ENCODE measurements around the gene APOM.

Gene APOM

DNA sequence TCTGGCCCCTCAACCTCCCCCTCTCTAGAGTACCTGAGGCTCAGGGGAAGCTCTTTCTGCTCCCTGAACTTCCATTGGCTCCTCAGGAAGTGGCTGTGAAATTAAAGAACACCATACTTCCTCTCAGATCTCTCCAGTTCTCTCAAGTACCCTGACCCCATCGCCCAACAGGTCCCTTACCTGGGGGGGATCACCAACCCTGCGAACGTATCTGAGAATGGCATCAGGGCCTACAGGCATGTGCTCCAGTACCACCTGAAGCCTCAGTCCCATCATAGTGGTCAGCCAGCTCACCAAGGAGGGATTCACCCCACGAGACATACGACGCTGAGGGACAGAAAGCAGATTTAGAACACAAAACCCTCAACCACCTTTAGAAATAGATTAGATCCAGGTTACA is 15.1 kb upstream of the APOM start:
- no peak for DNase-seq (ENCODE audit: extremely low read depth, low read depth)
- TF ChIP-seq, protein P1, sequence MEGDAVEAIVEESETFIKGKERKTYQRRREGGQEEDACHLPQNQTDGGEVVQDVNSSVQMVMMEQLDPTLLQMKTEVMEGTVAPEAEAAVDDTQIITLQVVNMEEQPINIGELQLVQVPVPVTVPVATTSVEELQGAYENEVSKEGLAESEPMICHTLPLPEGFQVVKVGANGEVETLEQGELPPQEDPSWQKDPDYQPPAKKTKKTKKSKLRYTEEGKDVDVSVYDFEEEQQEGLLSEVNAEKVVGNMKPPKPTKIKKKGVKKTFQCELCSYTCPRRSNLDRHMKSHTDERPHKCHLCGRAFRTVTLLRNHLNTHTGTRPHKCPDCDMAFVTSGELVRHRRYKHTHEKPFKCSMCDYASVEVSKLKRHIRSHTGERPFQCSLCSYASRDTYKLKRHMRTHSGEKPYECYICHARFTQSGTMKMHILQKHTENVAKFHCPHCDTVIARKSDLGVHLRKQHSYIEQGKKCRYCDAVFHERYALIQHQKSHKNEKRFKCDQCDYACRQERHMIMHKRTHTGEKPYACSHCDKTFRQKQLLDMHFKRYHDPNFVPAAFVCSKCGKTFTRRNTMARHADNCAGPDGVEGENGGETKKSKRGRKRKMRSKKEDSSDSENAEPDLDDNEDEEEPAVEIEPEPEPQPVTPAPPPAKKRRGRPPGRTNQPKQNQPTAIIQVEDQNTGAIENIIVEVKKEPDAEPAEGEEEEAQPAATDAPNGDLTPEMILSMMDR (IDR thresholded peaks at IDR 0.05; ENCODE audit: low read depth, low read length), result no peak

DNA sequence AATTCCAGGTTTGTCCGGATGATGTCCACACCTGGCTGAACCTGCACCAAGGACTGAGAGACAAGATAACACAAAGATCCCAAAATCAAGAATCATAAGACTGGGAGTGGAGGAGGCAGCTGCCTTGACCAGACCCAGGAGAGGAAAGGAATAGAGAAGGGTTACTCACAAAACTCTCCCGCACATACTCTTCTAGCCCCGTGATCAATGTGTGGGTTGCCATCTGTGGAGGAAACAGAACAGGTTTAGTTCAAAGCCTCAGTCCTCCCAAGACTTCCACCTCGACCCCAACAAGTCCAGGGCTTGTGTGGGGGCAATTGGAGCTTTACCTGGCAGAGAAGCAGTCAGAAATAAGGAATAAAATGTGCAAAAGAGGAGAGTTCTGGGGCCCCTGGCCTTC is 14.3 kb upstream of the APOM start:
- TF ChIP-seq, protein P1 (IDR thresholded peaks at IDR 0.05; ENCODE audit: low read depth, low read length), result no peak
- no peak for DNase-seq (ENCODE audit: extremely low read depth, low read depth)

DNA sequence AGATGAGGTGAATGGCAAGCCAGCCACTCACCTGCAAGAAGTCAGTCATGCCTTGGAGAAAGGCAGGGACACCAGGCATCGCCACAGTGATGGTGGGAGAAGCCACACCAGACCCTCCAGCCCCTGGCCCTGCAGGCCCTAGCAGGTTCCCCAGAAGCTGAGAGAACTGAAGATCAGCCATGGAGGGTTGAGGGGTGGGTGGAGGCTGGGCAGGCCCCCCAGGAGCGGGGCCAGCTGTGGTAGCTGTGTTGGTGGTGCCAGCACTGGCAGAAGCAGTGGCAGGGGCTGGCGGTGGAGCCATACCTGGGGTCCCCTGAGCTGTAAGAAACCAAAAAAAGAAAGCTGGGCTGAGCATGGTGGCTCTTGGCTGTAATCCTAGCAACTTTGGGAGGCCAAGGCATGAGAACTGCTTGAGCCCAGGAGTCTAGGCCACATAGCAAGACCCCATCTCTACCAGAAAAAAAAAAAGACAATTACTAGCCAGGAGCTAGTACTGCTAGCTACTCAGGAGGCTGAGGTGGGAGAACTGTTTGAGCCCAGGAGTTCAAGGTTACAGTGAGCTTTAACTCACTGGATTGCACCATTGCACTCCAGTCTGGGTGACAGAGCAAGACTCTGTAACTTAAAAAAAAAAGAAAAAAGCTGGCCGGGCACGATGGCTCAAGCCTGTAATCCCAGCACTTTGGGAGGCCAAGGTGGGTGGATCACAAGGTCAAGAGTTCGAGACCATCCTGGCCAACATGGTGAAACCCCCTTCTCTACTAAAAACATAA is 12.7 kb upstream of the APOM start:
- no peak for DNase-seq (ENCODE audit: extremely low read depth, low read depth)
- TF ChIP-seq, protein P1 (IDR thresholded peaks at IDR 0.05; ENCODE audit: low read depth, low read length), result no peak

DNA sequence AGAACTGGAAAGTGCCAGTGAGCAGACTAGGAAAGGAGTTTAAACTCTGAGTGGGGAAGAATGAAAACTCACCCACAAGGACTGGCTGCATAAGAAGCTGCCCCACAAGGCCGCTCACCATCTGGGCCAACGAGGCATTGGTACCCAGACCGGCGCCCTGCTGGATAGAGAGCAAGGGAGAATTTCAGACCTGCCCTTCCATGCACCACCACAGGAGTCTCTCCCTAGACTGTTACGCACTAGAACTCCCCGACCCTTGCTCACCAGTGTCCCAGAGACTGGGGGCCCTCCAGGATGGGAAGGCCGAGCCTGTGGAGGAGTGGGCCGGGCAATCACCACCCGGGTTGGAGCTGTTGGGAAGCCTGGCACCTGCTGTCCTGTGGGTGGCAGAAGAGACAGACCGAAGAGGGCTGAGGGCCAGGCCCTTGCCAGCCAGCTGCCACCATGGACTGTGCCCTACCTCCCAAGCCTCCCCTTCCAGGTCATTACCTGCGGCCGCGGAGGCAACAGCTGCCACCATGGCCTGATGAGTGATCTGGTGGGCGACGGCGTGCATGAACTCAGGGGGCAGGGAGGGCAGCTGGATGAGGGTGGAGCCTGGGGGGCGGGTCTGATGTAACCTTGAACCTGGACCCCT is 11.8 kb upstream of the APOM start:
- TF ChIP-seq, protein P1 (IDR thresholded peaks at IDR 0.05; ENCODE audit: low read depth, low read length), result no peak
- no peak for DNase-seq (ENCODE audit: extremely low read depth, low read depth)

DNA sequence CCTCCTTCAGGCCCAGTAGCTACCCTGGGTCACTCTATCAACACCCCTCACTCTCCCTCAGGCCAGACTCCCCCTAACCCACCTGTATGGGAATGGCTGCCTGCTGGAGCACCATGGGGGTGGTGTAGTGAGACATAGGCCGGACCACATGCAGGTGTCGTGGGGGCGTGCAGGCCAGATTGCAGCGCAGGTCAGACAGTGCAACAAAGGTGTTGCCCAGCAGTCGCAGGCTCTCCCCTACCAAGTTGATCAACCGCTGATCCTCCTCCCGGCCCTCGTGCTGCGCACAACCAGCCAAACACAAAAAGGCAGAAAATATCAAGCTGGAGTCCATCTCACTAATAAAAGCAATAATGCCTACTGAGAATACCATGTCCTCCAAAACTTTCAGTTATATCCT is 10.4 kb upstream of the APOM start:
- TF ChIP-seq, protein P1 (IDR thresholded peaks at IDR 0.05; ENCODE audit: low read depth, low read length), result no peak
- no peak for DNase-seq (ENCODE audit: extremely low read depth, low read depth)

DNA sequence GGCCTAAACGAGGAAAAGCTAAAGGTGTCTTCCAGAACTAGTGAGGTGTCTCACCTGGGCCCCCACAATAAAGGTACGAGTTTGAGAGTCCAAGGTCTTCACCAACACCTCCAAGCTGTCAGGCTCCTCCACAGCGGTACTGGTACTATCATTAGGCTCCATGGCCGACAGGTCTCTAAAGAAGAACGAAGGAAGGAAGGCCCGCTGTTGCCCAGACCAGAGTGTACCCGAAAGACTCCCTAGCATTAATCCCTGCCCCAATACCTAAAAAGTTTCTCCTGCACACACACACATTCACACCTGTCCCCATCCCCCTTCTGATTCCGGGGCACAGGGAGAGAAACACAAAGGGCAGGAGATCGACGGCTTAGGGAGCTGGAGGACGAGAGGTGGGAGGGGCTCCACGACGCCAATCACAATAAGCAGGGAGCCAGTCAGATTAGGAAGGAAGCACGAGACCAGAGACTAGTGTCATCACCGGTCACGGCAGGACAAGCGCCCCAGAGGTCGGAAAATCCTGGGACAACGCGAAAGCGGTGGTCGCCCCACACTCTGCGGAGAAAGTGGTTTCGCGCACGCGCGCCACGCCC is 4.0 kb upstream of the APOM start:
- DNase-seq (ENCODE audit: extremely low read depth, low read depth), result peak; percentile 53
- TF ChIP-seq, protein P1 (IDR thresholded peaks at IDR 0.05; ENCODE audit: low read depth, low read length), result no peak
